OCI-LY1 (cell line): ENCODE results near the gene VEPH1.

Experiments used
- H2AFZ ChIP-seq: fragments of 200-600 bp; sonication (generic), shearing (Covaris generic); 2 replicates; pipeline ENCODE4 v1.6.0; 2014; ENCODE audit warnings: antibody characterized with exemption, mild to moderate bottlenecking, low read length
- H3F3A ChIP-seq: fragments of 200-600 bp; sonication (generic), shearing (Covaris generic); 2 replicates; pipeline ENCODE4 v1.6.0; 2014; ENCODE audit warnings: mild to moderate bottlenecking, antibody characterized with exemption, low read length, moderate library complexity; ENCODE audit not compliant: insufficient read depth
- H3K27ac ChIP-seq: fragments of 200-600 bp; sonication (generic); 2 replicates; pipeline ENCODE4 v1.5.1; 2014; ENCODE audit warnings: low read length, mixed run types, mild to moderate bottlenecking, low read depth; ENCODE audit not compliant: poor library complexity, severe bottlenecking
- H3K27me3 ChIP-seq: fragments of 200-600 bp; sonication (generic); 2 replicates; pipeline ENCODE4 v1.6.0; 2014; ENCODE audit warnings: antibody characterized with exemption, mild to moderate bottlenecking, low read length, moderate library complexity; ENCODE audit not compliant: insufficient read depth
- H3K36me3 ChIP-seq: fragments of 200-600 bp; sonication (generic); 2 replicates; pipeline ENCODE4 v1.6.1; 2014; ENCODE audit warnings: mild to moderate bottlenecking, antibody characterized with exemption, low read length, moderate library complexity, mixed read lengths; ENCODE audit not compliant: insufficient read depth
- H3K4me1 ChIP-seq: fragments of 200-600 bp; sonication (generic); 2 replicates; pipeline ENCODE4 v1.5.1; 2014; ENCODE audit warnings: mild to moderate bottlenecking, low read length, moderate library complexity; ENCODE audit not compliant: insufficient read depth, severe bottlenecking
- H3K4me2 ChIP-seq: fragments of 200-600 bp; sonication (generic), shearing (Covaris generic); 2 replicates; pipeline ENCODE4 v1.6.1; 2014; ENCODE audit warnings: low read length
- H3K4me3 ChIP-seq: fragments of 200-600 bp; sonication (generic); 2 replicates; pipeline ENCODE4 v1.5.1; 2014; ENCODE audit warnings: low read length, low read depth, mild to moderate bottlenecking, mixed read lengths; ENCODE audit not compliant: poor library complexity, severe bottlenecking
- H3K79me2 ChIP-seq: fragments of 200-600 bp; shearing (Covaris generic); 2 replicates; pipeline ENCODE4 v1.6.1; 2016; ENCODE audit warnings: mixed run types, low read length, mixed read lengths; ENCODE audit not compliant: insufficient read depth
- H3K9ac ChIP-seq: fragments of 200-600 bp; sonication (generic), shearing (Covaris generic); 2 replicates; pipeline ENCODE4 v1.6.1; 2014; ENCODE audit warnings: mild to moderate bottlenecking, low read length, mixed read lengths
- H3K9me2 ChIP-seq: fragments of 200-600 bp; sonication (generic), shearing (Covaris generic); 2 replicates; pipeline ENCODE4 v1.6.1; 2014; ENCODE audit warnings: low read depth, mild to moderate bottlenecking, low read length, mixed read lengths
- H3K9me3 ChIP-seq: fragments of 200-600 bp; shearing (Covaris generic); 2 replicates; pipeline ENCODE4 v1.6.1; 2014; ENCODE audit warnings: low read length, mixed read lengths
- H4K20me1 ChIP-seq: fragments of 200-600 bp; sonication (generic), shearing (Covaris generic); 2 replicates; pipeline ENCODE4 v1.6.0; 2016; ENCODE audit warnings: mild to moderate bottlenecking, low read length; ENCODE audit not compliant: insufficient read depth
- CTCF ChIP-seq: fragments of 200-600 bp; sonication (generic), shearing (Covaris generic); IDR thresholded peaks from 2 replicates; pipeline ENCODE4 v1.5.1; 2017; ENCODE audit warnings: mild to moderate bottlenecking, antibody characterized with exemption, low read length, moderate library complexity, mixed read lengths
- EZH2 ChIP-seq: fragments of 200-600 bp; sonication (generic), shearing (Covaris generic); IDR thresholded peaks from 2 replicates; pipeline ENCODE4 v1.8.0; 2017; ENCODE audit warnings: borderline replicate concordance, mixed run types, mild to moderate bottlenecking, antibody characterized with exemption, low read length, moderate library complexity, mixed read lengths

VEPH1 gene

DNA sequence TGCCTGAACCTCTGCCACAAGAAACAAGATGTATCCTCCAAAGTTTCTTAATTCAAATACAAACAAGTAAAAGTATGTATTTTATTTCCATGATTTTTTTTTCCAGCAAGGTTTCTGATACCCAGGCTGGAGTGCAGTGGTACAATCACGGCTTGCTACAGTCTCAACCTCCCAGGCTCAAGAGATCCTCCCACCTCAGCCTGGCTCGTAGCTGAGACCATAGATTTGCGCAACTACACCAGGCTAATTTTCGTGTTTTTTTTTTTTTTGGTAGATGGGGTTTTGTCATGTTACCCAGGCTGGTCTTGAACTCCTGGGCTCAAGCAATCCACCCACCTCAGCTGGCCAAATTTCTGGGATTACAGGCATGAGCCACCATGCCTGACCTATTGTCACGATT, 12.2 kb upstream of the VEPH1 start:
- Histone ChIP-seq H3K9me3 (no peaks in the 10 kb centered on the region), H3F3A (no peaks in the 10 kb centered on the region), H3K27me3 (no peaks in the 10 kb centered on the region), H3K9ac (no peak overlapping the region), H3K4me2 (no peak overlapping the region), H3K4me1 (no peaks in the 10 kb centered on the region), H3K27ac (no peak overlapping the region), H2AFZ (no peak overlapping the region), H3K4me3 (no peak overlapping the region), H3K36me3 (no peaks in the 10 kb centered on the region), H3K79me2 (no peaks in the 10 kb centered on the region), H3K9me2 (no peaks in the 10 kb centered on the region), H4K20me1 (no peaks in the 10 kb centered on the region)
- TF ChIP-seq CTCF (no peak), EZH2 (no peak)

DNA sequence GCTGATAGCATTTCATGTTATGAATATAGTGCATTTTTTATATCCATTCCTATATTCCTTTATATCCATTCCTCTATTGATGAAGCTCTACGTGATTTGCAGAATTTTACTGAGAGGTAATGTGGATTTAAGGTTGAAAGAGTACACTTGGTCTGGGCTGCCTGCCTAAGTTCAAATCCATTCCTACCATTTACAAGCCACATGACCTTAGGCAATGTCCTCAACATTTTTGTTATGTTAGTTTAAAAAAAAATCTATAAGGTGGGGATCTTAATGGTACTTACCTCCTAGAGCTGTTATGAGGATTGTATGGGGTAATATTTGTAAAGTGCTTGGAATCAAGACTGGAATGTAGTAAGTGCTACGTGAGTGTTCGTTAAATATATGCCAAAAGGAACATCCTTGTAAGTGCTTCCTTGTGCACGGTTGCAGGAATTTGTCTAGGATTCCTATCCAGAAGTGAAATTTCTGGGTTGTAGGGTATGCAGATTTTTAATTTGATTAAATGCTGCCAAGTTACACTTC, 11.2 kb upstream of the VEPH1 start:
- Histone ChIP-seq H3K9ac (no peak overlapping the region), H3K9me3 (no peaks in the 10 kb centered on the region), H3K27ac (no peak overlapping the region), H3K27me3 (no peaks in the 10 kb centered on the region), H3K9me2 (no peaks in the 10 kb centered on the region), H3K36me3 (no peaks in the 10 kb centered on the region), H3K4me2 (no peak overlapping the region), H2AFZ (no peak overlapping the region), H4K20me1 (no peaks in the 10 kb centered on the region), H3K4me3 (no peak overlapping the region), H3F3A (no peaks in the 10 kb centered on the region), H3K4me1 (no peaks in the 10 kb centered on the region), H3K79me2 (no peaks in the 10 kb centered on the region)
- TF ChIP-seq CTCF (no peak), EZH2 (no peak)

DNA sequence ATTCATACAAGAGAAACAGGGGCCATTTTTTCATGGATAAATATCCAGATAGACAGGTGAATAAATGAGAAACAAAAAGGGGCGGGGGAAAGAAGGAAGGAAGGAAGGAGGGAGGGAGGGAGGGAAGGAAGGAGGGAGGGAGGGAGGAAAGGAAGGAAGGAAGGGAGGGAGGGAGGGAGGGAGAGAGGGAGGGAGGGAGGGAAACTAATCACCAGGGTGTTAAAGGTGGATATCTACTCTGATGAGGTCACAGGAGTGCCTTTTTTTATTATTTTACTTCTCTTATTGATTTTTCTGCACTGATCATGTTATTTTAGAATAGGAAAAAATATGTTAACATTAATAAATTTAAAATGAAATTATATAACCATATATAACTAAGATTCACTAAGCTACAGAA, 10.4 kb upstream of the VEPH1 start:
- Histone ChIP-seq H3K79me2 (no peaks in the 10 kb centered on the region), H3K4me3 (no peak overlapping the region), H3K4me2 (no peak overlapping the region), H3K9me3 (no peaks in the 10 kb centered on the region), H2AFZ (no peak overlapping the region), H3K9ac (no peak overlapping the region), H3K4me1 (no peaks in the 10 kb centered on the region), H3F3A (no peaks in the 10 kb centered on the region), H3K9me2 (no peaks in the 10 kb centered on the region), H4K20me1 (no peaks in the 10 kb centered on the region), H3K27ac (no peak overlapping the region), H3K36me3 (no peaks in the 10 kb centered on the region), H3K27me3 (no peaks in the 10 kb centered on the region)
- TF ChIP-seq CTCF (no peak), EZH2 (no peak)
